ENCODE measurements around the gene INPP5A.

INPP5A gene

DNA sequence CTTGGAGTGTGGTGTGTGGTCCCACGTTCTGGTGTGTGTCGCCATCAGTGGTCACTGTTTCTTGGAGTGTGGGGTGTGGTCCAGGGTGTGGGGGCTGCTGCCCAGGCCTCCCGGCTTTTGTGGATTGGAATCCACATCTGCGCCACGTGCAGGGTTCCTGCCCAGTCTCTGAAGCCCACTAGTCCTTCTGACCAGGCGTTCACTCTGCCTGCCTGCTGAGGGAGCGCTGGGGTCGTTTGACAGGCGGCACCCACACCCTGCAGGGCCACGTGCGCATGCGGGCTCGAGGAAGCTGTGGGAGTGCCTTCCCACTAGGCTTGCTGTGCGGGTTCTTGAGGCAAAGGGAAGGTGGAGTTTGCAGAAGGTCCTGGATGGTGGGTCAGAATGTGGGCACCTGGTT is 51.4 kb downstream of the INPP5A start:
- Histone ChIP-seq H3K36me3 (replicated peaks; ENCODE audit: insufficient read depth, low read length) (no peaks in the 10 kb centered on the region), H3F3A (ENCODE audit: insufficient read depth, low read length) (no peaks in the 10 kb centered on the region), H3K4me2 (ENCODE audit: low read depth, low read length) (no peak overlapping the region), H3K79me2 (ENCODE audit: low read length) (0 out of 2 replicates have a peak, but pooled peaks cover 4% of the 10 kb centered on the region), H3K9me2 (replicated peaks; ENCODE audit: insufficient read depth, low read length) (no peaks in the 10 kb centered on the region), H3K27me3 (replicated peaks; ENCODE audit: insufficient read depth, low read length) (no peaks in the 10 kb centered on the region), H3K27ac (ENCODE audit: low read length) (no peak overlapping the region), H3K4me1 (ENCODE audit: low read length) (no peaks in the 10 kb centered on the region), H3K9ac (ENCODE audit: low read length) (no peak overlapping the region), H4K20me1 (ENCODE audit: insufficient read depth, low read length) (no peaks in the 10 kb centered on the region), H2AFZ (ENCODE audit: low read length) (no peak overlapping the region), H3K4me3 (ENCODE audit: low read length) (no peak overlapping the region), H3K9me3 (replicated peaks; ENCODE audit: insufficient read depth, low read length) (no peaks in the 10 kb centered on the region)
- TF ChIP-seq EZH2 (optimal IDR thresholded peaks at IDR 0.05; ENCODE audit: low read depth, low read length) (no peak), EZH2phosphoT487 (IDR thresholded peaks at IDR 0.05; ENCODE audit: low read length) (no peak)
- TF ChIP-seq, protein P1, sequence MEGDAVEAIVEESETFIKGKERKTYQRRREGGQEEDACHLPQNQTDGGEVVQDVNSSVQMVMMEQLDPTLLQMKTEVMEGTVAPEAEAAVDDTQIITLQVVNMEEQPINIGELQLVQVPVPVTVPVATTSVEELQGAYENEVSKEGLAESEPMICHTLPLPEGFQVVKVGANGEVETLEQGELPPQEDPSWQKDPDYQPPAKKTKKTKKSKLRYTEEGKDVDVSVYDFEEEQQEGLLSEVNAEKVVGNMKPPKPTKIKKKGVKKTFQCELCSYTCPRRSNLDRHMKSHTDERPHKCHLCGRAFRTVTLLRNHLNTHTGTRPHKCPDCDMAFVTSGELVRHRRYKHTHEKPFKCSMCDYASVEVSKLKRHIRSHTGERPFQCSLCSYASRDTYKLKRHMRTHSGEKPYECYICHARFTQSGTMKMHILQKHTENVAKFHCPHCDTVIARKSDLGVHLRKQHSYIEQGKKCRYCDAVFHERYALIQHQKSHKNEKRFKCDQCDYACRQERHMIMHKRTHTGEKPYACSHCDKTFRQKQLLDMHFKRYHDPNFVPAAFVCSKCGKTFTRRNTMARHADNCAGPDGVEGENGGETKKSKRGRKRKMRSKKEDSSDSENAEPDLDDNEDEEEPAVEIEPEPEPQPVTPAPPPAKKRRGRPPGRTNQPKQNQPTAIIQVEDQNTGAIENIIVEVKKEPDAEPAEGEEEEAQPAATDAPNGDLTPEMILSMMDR (IDR thresholded peaks at IDR 0.05; ENCODE audit: low read length) = no peak
- DNase-seq = no peak

DNA sequence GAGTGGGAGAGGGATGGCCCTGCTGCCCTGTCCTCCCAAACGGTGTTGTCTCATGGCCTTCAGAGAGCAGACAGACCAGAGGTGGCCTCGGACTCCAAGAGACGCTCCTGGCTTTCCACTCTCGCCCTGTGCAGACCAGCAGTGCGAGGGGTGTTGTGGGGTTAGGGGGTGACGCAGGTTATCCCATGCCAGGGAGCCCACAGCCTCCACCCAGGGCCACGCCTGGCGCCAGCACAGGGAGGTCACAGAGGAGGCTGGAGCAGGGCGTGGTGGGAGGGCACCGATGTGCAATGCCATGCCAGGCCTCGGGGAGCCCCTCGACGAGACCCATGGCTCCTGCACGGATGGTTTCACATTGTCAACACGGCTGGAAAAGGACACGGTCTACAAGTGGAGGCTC is 52.1 kb downstream of the INPP5A start:
- Histone ChIP-seq H3K27me3 (replicated peaks; ENCODE audit: insufficient read depth, low read length) (no peaks in the 10 kb centered on the region), H3K27ac (ENCODE audit: low read length) (no peak overlapping the region), H3K9ac (ENCODE audit: low read length) (no peak overlapping the region), H3K79me2 (ENCODE audit: low read length) (0 out of 2 replicates have a peak, but pooled peaks cover 10% of the 10 kb centered on the region), H3K4me1 (ENCODE audit: low read length) (no peaks in the 10 kb centered on the region), H3K4me2 (ENCODE audit: low read depth, low read length) (no peak overlapping the region), H3K4me3 (ENCODE audit: low read length) (no peak overlapping the region), H3K36me3 (replicated peaks; ENCODE audit: insufficient read depth, low read length) (no peaks in the 10 kb centered on the region), H3F3A (ENCODE audit: insufficient read depth, low read length) (no peaks in the 10 kb centered on the region), H3K9me3 (replicated peaks; ENCODE audit: insufficient read depth, low read length) (no peaks in the 10 kb centered on the region), H2AFZ (ENCODE audit: low read length) (no peak overlapping the region), H4K20me1 (ENCODE audit: insufficient read depth, low read length) (no peaks in the 10 kb centered on the region), H3K9me2 (replicated peaks; ENCODE audit: insufficient read depth, low read length) (no peaks in the 10 kb centered on the region)
- TF ChIP-seq EZH2phosphoT487 (IDR thresholded peaks at IDR 0.05; ENCODE audit: low read length) (no peak), EZH2 (optimal IDR thresholded peaks at IDR 0.05; ENCODE audit: low read depth, low read length) (no peak)
- TF ChIP-seq, protein P1 (IDR thresholded peaks at IDR 0.05; ENCODE audit: low read length) = no peak
- no peak for DNase-seq

DNA sequence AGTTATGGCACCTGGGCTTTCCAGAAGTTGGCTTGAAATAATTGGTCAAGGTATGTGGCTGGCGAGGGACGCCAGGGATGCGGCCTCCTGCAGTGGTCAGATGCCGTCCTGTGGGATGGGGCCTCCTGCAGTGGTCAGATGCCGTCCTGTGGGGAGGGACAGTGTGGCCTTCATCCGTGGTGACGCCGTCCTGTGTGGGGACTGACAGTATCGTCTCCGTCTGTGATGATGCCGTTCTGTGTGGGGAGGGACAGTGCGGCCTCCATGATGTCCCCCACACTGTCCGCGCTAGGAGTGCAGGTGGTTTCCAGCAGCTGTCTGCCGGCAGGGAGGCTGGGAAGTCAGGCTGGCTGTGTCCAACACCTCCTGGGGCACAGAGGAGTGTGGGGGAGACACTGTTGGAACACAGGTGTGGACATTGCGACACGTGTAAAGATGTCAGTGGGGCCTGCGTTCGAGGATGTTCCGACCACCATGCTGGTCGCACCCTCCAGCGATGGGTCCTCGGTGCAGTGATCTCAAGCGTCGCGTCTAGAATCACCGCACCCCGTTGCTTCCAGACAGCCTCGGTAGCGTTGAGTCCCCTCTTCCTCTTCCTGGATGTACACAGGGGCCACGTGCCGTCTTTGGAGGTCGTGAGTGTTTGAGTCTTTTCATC is 52.6 kb downstream of the INPP5A start:
- no peak overlapping the region for H3K4me2 ChIP-seq (ENCODE audit: low read depth, low read length)
- no peaks in the 10 kb centered on the region for H3K36me3 ChIP-seq (replicated peaks; ENCODE audit: insufficient read depth, low read length)
- H4K20me1 ChIP-seq (ENCODE audit: insufficient read depth, low read length) = no peaks in the 10 kb centered on the region
- H3K4me1 ChIP-seq (ENCODE audit: low read length) = no peaks in the 10 kb centered on the region
- H3K27ac ChIP-seq (ENCODE audit: low read length) = no peak overlapping the region
- no peak overlapping the region for H3K4me3 ChIP-seq (ENCODE audit: low read length)
- no peaks in the 10 kb centered on the region for H3K27me3 ChIP-seq (replicated peaks; ENCODE audit: insufficient read depth, low read length)
- 0 out of 2 replicates have a peak, but pooled peaks cover 14% of the 10 kb centered on the region for H3K79me2 ChIP-seq (ENCODE audit: low read length)
- H3F3A ChIP-seq (ENCODE audit: insufficient read depth, low read length) = no peaks in the 10 kb centered on the region
- no peak overlapping the region for H2AFZ ChIP-seq (ENCODE audit: low read length)
- no peak for DNase-seq
- H3K9ac ChIP-seq (ENCODE audit: low read length) = no peak overlapping the region
- H3K9me3 ChIP-seq (replicated peaks; ENCODE audit: insufficient read depth, low read length) = no peaks in the 10 kb centered on the region
- H3K9me2 ChIP-seq (replicated peaks; ENCODE audit: insufficient read depth, low read length) = no peaks in the 10 kb centered on the region
- no peak for TF ChIP-seq EZH2phosphoT487 (IDR thresholded peaks at IDR 0.05; ENCODE audit: low read length)
- TF ChIP-seq, protein P1 (IDR thresholded peaks at IDR 0.05; ENCODE audit: low read length) = no peak
- TF ChIP-seq EZH2 (optimal IDR thresholded peaks at IDR 0.05; ENCODE audit: low read depth, low read length) = no peak
